OCI-LY7 (cell line): ENCODE results near the gene MISP3. TPM values are rescaled to one million over a fixed set of nuclear protein-coding genes. Genes with fewer than 3 reads are reported as not detected.

ENCODE experiments used
- BruUV-seq: library from RNA; stranded (reverse); fragments of 400-500 nt; replicated peaks from 2 replicates; lab custom pipeline; 2021; lab: Mats Ljungman, UMichigan
- CTCF ChIA-PET: fragments of 300-600 bp; sonication (Branson Sonifier 250); formaldehyde crosslinking; loops from one replicate; lab custom pipeline; 2022; ENCODE audit warnings: antibody characterized with exemption; ENCODE audit not compliant: unreplicated experiment; lab: Charles Lee
- POLR2A ChIA-PET: fragments of 300-600 bp; sonication (Branson Sonifier 250); formaldehyde crosslinking; loops from one replicate; lab custom pipeline; 2022; ENCODE audit warnings: antibody characterized with exemption; lab: Charles Lee
- DNase-seq: peaks from one replicate; pipeline ENCODE4 v3.0.0-alpha.2; 2015; ENCODE audit warnings: low spot score
- H2AFZ ChIP-seq: fragments of 200-600 bp; sonication (generic), shearing (Covaris generic); 2 replicates; pipeline ENCODE4 v1.6.1; 2014; ENCODE audit warnings: mild to moderate bottlenecking, antibody characterized with exemption, low read length, moderate library complexity
- H3K27ac ChIP-seq: fragments of 200-600 bp; sonication (generic); 2 replicates; pipeline ENCODE4 v1.5.1; 2014; ENCODE audit warnings: mixed run types, low read depth, mild to moderate bottlenecking, moderate library complexity, low read length, inconsistent platforms; ENCODE audit not compliant: poor library complexity, severe bottlenecking
- H3K36me3 ChIP-seq: fragments of 200-600 bp; sonication (generic); 2 replicates; pipeline ENCODE4 v1.6.1; 2014; ENCODE audit warnings: mild to moderate bottlenecking, antibody characterized with exemption, low read length, moderate library complexity, mixed read lengths; ENCODE audit not compliant: insufficient read depth
- H3K4me1 ChIP-seq: fragments of 200-600 bp; sonication (generic); 2 replicates; pipeline ENCODE4 v1.5.1; 2014; ENCODE audit warnings: mild to moderate bottlenecking, low read length; ENCODE audit not compliant: insufficient read depth, poor library complexity, severe bottlenecking
- H3K4me2 ChIP-seq: fragments of 200-600 bp; sonication (generic); 2 replicates; pipeline ENCODE4 v1.6.1; 2014; ENCODE audit warnings: mild to moderate bottlenecking, low read length
- H3K4me3 ChIP-seq: fragments of 200-600 bp; sonication (generic); 2 replicates; pipeline ENCODE4 v1.5.1; 2014; ENCODE audit warnings: mild to moderate bottlenecking, low read depth, low read length; ENCODE audit not compliant: poor library complexity, severe bottlenecking
- H3K79me2 ChIP-seq: fragments of 200-600 bp; sonication (generic); 2 replicates; pipeline ENCODE4 v1.6.1; 2016; ENCODE audit warnings: low read depth, mild to moderate bottlenecking, low read length, moderate library complexity, mixed read lengths; ENCODE audit not compliant: insufficient read depth
- H3K9me2 ChIP-seq: fragments of 200-600 bp; sonication (generic); 2 replicates; pipeline ENCODE4 v1.6.1; 2016; ENCODE audit warnings: mild to moderate bottlenecking, low read length, mixed read lengths; ENCODE audit not compliant: insufficient read depth
- H3K9me3 ChIP-seq: fragments of 200-600 bp; sonication (generic); 2 replicates; pipeline ENCODE4 v1.6.1; 2014; ENCODE audit warnings: mild to moderate bottlenecking, mixed run types, low read length, mixed read lengths
- H4K20me1 ChIP-seq: fragments of 200-600 bp; sonication (generic); 2 replicates; pipeline ENCODE4 v1.6.1; 2014; ENCODE audit warnings: mild to moderate bottlenecking, antibody characterized with exemption, low read length, moderate library complexity, mixed read lengths; ENCODE audit not compliant: insufficient read depth
- CTCF ChIP-seq: fragments of 200-600 bp; sonication (generic); conservative IDR thresholded peaks from 2 replicates; pipeline ENCODE4 v1.5.1; 2014; ENCODE audit warnings: mild to moderate bottlenecking, antibody characterized with exemption, low read length, moderate library complexity, mixed read lengths
- EZH2phosphoT487 ChIP-seq: fragments of 200-600 bp; sonication (generic); IDR thresholded peaks from 2 replicates; pipeline ENCODE4 v1.6.1; 2018; ENCODE audit warnings: low read depth, borderline replicate concordance, mild to moderate bottlenecking, mixed run types, antibody characterized with exemption, low read length, moderate library complexity, mixed read lengths
- intact Hi-C: fragments of 100-400 bp; cut with micrococcal nuclease; formaldehyde crosslinking; loops from one replicate; pipeline ENCODE4 v1.10.0; 2022; ENCODE audit not compliant: unreplicated experiment
- total RNA-seq, 2 experiments: library from RNA; depleted of rRNA in 1 of 2; stranded (reverse); fragments of >200 nt in 1 of 2; shearing (Covaris generic) in 1 of 2; gene quantifications; 2 replicates each; pipeline ENCODE4 v1.2.3, GENCODE V29; 2014 to 2022

Gene MISP3
- total RNA-seq, 2 experiments from 2014 or later, result 3.3 to 3.9 TPM

GRCh38 chr19:14030997-14031718, 41.4 kb upstream of the MISP3 start:
- Histone ChIP-seq H3K9me2 (no peaks in the 10 kb centered on the region), H3K4me3 (peak overlapping the region; percentile 71)
- no TSS peak for BruUV-seq

GRCh38 chr19:14031719-14032480, 40.7 kb upstream of the MISP3 start, which contains the start of gene IL27RA:
Gene IL27RA, plus strand, starts transcription at chr19:14031762. Its CDS starts 111 bp downstream, at chr19:14031873.
- H3K9me3 ChIP-seq, result no peaks in the 10 kb centered on the region
- peaks cover 14% of the 10 kb centered on the region for H3K4me1 ChIP-seq
- peak within 1 kb of the TSS; percentile 68 for H2AFZ ChIP-seq
- peak within 1 kb of the TSS; percentile 75 for H3K4me2 ChIP-seq
- no peak for TF ChIP-seq EZH2phosphoT487
- peak; percentile 88 for TF ChIP-seq CTCF
- peak within 1 kb of the TSS; percentile 71 for H3K4me3 ChIP-seq
- no peaks in the 10 kb centered on the region for H3K36me3 ChIP-seq
- ChIA-PET POLR2A (interaction anchor here (0.7 to 1.4 kb wide), 5 partner anchors 11 to 150 kb away, joined by 3 to 7 read pairs (median 3); no protein-coding TSS in a partner anchor), CTCF (interaction anchor here (0.7 to 1.4 kb wide), 2 partner anchors 9 to 27 kb away, joined by 3 to 4 read pairs; no protein-coding TSS in a partner anchor)
- H3K79me2 ChIP-seq, result no peaks in the 10 kb centered on the region
- intact Hi-C loops, result loop anchor here (1.0 to 5.0 kb wide), 4 partner anchors 46 to 152 kb away; partner anchors contain the start of gene DCAF15
- DNase-seq, result peak; percentile 85
- peak within 1 kb of the TSS; percentile 45 for H3K27ac ChIP-seq
- no peaks in the 10 kb centered on the region for H4K20me1 ChIP-seq
- no TSS peak for BruUV-seq
- H3K9me2 ChIP-seq, result no peaks in the 10 kb centered on the region

More at GRCh38 chr19:14030997-14031718, 41.4 kb upstream of the MISP3 start:
- TF ChIP-seq CTCF, result no peak
- TF ChIP-seq EZH2phosphoT487, result no peak
- Histone ChIP-seq H4K20me1 (no peaks in the 10 kb centered on the region), H3K9me3 (no peaks in the 10 kb centered on the region), H3K4me1 (peaks cover 14% of the 10 kb centered on the region), H3K27ac (peak overlapping the region; percentile 45), H3K4me2 (peak overlapping the region; percentile 75), H2AFZ (peak overlapping the region; percentile 68; the same call in 1 of the 2 replicates), H3K79me2 (no peaks in the 10 kb centered on the region), H3K36me3 (no peaks in the 10 kb centered on the region)
- ChIA-PET CTCF (interaction anchor here (0.7 to 1.4 kb wide), 2 partner anchors 9 to 27 kb away, joined by 3 to 4 read pairs; no protein-coding TSS in a partner anchor), POLR2A (interaction anchor here (0.7 to 1.4 kb wide), 5 partner anchors 10 to 149 kb away, joined by 3 to 7 read pairs (median 3); no protein-coding TSS in a partner anchor)
- DNase-seq, result no peak
- intact Hi-C loops, result loop anchor here (5.0 kb wide), 2 partner anchors 79 to 129 kb away; partner anchors contain the start of gene DCAF15
